LoVo (cell line): ENCODE measurements around the gene PRIMPOL.
"Not testable (repeated sequence)": the region's sequence is repeated elsewhere in the genome, so short reads cannot be mapped to it uniquely, and the experiment has no call there.

Source experiments
- DNase-seq: peaks from one replicate; pipeline ENCODE4 v3.0.0-alpha.2; 2016; ENCODE audit warnings: low spot score

PRIMPOL gene, protein sequence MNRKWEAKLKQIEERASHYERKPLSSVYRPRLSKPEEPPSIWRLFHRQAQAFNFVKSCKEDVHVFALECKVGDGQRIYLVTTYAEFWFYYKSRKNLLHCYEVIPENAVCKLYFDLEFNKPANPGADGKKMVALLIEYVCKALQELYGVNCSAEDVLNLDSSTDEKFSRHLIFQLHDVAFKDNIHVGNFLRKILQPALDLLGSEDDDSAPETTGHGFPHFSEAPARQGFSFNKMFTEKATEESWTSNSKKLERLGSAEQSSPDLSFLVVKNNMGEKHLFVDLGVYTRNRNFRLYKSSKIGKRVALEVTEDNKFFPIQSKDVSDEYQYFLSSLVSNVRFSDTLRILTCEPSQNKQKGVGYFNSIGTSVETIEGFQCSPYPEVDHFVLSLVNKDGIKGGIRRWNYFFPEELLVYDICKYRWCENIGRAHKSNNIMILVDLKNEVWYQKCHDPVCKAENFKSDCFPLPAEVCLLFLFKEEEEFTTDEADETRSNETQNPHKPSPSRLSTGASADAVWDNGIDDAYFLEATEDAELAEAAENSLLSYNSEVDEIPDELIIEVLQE

DNA sequence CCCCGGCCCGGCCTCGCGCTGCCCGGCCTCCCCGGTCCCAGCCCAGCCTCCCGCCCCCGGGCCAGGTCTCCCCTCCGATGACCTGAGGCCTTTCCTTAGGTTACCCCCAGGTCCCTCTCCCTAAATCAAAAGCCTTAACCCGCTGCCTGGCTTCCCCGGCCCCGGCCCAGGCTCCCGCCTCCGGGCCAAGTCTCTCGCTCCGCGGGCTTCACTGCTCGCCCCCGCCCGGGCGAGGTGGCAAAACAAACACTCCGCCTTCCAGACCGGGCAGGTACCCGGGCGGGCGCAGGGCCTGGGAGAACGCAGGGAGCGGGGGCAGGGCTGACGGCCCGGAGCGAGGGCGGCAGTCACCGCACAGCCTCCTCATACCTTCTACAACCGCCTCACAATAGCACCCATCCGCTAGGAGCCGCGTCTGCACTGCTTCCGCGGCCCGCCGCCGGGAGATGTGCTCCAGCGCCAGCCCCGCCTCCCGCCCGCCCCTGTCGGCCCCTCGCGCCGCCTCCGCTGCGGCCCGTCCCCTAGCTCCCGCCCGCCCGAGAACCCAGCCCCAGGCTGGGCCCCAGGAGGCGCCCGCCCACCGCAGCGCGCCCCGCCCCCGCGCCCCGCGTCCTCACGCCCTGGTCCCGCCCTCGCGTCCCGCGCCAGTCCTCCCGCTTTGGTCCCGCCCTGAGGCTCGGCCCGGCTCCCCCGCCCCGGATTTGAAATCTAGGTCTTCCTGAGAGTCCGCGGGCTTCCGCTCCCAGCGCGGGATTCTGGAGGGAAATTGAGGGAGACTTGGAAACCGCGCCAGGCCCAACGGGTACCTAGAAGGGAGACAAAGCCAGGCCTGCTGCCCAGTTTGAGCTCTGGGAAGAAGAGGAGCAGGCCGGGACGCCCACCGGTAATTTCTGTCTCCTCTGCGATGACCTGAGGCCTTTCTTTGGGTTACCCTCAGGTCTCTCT, at the start of gene PRIMPOL, which contains the start of gene CASP3:
Gene PRIMPOL, plus strand, starts transcription at position 713 of the 945 bp plus-strand sequence. CDS start 7,403 bp downstream, outside the sequence.
Gene CASP3, minus strand, starts transcription at position 422 of the 945 bp plus-strand sequence. CDS start 10,994 bp downstream, outside the sequence.
- DNase-seq: peak; percentile 88

DNA sequence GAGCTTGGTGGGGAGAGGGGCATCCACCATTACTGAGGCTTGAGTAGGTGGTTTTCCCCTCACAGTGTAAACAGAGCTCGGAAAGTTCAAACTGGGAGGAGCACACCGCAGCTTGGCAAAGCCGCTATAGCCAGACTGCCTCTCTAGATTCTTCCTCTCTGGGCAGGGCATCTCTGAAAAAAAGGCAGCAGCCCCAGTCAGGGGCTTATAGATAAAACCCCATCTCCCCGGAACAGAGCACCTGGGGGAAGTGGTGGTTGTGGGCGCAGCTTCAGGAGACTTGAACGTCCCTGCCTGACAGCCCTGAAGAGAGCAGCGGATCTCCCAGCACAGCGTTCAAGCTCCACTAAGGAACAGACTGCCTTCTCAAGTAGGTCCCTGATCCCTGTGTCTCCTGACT, 48.6 kb upstream of the PRIMPOL start:
- DNase-seq: not testable (repeated sequence)

DNA sequence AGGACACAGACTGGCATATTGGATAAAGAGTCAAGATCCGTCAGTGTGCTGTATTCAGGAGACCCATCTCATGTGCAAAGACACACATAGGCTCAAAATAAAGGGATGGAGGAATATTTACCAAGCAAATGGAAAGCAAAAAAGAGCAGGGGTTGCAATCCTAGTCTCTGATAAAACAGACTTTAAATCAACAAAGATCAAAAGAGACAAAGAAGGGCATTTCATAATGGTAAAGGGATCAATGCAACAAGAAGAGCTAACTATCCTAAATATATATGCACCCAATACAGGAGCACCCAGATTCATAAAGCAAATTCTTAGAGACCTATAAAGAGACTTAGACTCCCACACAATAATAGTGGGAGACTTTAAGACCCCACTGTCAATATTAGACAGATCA, 46.7 kb upstream of the PRIMPOL start:
- not testable (repeated sequence) for DNase-seq

DNA sequence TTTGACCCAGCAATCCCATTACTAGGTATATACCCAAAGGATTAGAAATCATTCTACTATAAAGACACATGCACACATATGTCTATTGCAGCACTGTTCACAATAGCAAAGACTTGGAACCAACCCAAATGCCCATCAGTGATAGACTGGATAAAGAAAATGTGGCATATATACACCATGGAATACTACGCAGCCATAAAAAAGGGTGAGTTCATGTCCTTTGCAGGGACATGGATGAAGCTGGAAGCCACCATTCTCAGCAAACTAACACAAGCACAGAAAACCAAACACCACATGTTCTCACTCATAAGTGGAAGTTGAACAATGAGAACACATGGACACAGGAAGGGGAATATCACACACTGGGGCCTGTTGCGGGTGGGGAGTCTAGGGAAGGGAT, 42.1 kb upstream of the PRIMPOL start:
- not testable (repeated sequence) for DNase-seq

DNA sequence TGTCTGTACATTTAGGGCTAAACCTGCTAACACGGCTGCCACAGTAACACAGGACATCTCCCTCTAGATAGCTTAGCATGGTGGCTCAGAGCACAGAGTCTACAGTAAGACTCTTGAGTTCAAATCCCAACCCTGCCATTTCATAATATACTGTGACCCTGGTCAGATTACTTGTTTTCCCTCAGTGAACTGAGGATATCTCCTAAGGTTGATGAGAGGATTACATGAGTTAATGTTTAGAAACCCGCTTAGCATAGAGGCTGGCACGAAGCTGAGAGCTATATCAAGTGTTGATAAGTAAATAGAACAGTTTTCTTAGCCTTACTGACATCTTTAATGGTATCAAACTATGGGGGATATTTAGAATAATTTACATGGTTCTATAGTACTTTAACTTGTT, 37.5 kb upstream of the PRIMPOL start:
- no peak for DNase-seq

DNA sequence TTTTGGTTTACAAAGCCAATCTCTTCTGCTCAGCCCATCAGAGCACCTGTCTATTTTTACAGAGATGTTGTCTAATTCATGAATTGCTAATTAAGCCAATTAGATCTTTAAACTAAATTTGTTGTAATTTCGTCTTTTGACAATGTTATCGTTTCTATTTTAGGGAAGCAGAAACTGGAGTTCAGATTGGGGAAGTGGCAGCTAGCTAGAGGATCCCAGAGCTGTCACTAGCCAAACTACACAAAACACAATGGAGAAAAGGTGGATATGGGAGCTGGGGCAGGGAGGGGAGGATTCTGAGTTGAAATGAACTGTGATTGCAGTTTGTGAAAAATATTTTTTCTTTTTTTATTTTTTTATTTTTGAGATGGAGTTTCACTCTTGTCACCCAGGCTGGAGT, 36.1 kb upstream of the PRIMPOL start:
- DNase-seq: no peak

DNA sequence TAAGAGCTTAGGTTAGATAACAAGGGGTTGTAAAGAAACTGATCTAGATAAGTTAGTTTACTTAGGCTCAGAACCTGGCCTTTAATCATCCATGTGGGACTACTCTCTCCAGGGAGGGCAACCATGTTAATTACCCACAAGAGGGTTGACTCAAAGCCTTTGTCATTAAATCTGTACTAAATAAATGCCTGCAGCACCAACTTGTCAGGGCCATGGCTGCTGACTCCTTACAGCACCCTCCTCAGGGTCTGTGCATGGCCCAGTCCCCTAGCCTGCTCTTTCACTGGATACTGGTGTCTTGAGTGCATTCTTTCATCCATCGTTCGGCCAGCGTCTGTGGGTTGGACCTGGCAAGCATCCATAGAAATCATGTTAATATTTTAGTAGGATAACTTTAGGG, 35.0 kb upstream of the PRIMPOL start:
- DNase-seq: no peak

DNA sequence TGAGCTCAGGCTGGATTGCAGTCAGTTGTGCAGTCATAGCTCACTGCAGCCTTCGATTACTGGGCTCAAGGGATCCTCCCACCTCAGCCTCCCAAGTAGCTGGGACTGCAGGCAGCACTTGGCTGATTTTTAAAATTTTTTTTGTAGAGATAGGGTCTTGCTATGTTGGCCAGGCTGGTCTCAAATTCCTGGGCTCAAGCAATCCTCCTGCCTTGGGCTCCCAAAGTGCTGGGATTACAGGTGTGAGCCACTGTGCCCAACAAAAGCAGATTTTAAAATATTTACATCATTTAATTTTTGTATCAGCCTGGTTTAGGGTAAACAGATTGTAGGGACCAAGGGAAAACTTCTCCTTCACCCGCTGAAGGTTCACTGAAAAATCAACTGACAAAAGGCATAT, 33.4 kb upstream of the PRIMPOL start:
- DNase-seq: not testable (repeated sequence)

DNA sequence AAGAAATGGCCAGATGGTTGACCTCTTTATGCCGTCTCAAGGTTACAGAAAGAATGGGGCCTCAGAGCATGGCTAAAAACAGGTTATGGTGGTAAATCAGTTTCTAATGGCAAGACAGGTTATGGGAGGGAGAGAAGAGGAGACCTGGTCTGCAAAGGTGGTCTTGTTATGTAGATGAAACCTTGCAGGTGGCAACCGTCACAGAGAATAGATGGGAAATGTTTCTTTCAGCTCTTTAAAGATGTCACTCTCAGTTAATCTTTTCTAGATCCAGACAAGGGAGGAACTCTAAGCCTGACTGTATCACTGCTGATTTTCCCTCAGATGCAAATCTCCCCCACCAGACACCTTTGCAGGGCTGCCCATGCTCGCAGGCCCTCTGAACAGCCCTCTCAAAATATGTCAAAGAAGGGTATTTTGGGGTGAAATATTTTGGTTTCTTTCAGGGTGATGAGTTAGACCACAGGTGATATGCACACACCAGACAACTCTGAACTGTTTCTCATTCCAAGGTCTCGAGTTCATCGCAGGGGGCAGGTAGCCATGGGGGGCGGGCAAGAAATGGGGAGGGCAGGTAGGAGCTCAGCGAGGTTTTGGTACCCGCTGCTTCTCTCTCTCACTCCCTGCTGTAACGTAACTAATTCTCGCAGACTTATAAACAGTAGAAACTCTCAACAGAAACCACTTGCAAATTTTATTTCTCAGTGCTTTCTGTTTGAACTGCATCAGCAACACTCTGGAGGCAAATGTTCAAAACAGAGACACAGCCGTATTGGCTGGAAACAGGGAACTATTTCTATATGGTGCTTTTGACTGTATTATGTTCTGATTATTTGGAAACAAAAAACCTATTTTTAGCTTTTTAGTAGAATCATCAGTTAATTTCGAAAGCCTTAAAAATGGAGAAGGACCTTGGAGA, 32.6 kb upstream of the PRIMPOL start:
- no peak for DNase-seq

DNA sequence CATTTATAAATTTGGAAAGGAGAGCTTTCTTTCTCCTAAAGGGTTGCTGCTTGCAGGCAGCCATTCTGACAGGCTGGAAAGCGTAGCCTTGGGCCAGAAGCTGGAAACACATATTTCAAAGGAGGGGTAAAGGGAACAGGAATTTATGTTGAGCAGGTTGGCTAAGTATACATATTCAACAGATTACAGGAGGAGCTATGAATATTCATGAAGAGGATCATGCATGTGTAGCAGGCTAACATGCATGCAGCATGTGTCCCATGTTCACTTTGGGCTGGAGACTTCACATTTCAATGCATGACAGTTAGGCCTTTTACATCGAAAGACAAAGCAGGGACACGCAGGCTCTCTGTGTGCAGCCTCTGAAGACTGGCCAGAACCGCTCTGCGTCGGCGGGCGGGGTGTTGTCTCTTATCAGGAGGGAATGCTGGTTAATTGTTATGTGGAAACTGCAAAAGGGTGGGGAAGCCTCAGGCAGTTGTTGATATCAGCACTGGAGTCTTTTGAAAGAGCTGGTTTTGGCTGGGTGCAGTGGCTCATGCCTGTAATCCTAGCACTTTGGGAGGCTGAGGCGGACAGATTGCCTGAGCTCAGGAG, 31.8 kb upstream of the PRIMPOL start:
- no peak for DNase-seq

DNA sequence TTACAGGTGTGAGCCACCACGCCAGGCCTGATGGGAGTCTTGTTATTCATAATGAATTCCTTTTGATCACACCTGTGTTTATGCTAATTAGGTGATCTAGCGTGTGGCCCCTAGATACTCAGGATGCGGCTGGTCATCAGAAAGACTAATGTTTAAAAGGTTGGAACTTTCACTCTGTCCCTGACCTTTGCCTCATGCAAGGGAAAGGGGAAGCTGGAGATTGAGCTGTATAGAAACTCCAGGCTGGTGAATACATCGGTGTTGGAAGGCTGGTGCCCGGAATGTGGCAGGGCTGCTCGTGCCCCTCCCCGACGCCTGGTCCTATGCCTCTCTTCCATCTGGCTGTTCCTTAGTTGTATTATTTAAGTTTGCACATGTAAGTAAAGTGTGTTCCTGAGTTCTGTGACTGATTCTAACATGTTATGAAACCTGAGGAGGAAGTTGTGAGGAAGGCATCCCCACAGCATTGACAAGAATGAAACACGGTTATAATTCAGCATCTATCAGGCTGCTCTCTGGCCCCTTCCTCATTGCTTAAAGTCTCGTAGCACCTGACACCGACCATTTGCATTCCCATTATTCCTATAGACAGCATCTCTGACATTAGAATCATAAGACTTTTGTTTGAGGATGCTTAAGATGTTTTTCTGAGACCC, 29.2 kb upstream of the PRIMPOL start:
- DNase-seq: no peak

DNA sequence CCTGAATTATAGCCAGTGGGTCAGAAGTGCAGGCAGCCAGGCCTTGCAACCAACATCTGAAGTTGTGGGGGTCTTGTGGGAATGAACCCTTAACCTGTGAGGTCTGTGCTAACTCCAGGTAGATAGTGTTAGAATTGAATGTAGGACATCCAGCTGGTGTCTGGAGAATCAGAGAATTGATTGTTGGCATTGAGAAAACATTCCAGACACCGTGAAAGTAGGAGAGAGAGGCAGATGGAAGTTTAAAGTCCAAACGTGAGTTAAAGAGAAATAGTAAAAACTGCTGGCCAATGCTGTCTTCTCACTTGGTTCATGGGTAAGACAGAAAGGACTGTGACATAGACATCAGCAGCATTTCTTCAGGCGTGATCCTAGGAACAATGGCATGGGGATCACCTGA, 28.0 kb upstream of the PRIMPOL start:
- DNase-seq: no peak

DNA sequence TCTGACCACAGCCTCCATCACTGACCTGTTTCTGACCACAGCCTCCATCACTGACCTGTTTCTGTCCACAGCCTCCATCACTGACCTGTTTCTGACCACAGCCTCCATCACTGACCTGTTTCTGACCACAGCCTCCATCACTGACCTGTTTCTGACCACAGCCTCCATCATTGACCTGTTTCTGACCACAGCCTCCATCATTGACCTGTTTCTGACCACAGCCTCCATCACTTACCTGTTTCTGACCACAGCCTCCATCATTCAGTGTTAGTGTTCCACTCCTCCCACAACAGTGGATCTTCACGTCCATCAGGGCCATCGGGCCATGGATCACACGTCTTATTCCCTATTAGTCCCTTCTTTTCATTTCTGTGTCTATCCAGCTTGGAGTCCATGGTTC, 25.0 kb upstream of the PRIMPOL start:
- not testable (repeated sequence) for DNase-seq

DNA sequence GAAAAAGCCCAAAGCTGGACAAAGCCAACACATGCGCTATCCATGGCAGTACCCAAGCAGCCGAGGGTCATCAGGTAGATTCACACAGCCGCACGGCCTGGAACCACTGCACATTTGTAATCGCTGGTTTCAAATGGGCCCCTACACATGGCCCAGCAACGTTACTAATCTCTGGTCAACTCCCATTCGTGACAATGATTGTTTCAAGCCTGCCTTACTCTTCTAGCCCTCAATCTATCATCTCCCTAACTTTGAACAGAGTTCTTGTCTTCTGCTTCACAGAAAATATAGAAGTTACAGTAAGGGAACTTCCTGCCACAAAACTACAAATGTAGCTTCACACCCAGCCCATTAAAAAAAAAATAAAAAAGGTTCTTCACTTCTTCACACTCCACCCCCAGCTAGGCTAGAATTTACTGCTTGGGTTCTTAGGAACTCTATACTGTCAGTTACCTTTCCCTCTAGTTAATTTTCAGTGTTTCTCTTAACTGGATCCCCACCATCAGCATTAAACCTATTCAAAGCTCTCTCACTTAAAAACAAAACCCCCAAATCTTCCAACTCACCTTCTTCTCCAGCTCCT, 24.5 kb upstream of the PRIMPOL start:
- no peak for DNase-seq

DNA sequence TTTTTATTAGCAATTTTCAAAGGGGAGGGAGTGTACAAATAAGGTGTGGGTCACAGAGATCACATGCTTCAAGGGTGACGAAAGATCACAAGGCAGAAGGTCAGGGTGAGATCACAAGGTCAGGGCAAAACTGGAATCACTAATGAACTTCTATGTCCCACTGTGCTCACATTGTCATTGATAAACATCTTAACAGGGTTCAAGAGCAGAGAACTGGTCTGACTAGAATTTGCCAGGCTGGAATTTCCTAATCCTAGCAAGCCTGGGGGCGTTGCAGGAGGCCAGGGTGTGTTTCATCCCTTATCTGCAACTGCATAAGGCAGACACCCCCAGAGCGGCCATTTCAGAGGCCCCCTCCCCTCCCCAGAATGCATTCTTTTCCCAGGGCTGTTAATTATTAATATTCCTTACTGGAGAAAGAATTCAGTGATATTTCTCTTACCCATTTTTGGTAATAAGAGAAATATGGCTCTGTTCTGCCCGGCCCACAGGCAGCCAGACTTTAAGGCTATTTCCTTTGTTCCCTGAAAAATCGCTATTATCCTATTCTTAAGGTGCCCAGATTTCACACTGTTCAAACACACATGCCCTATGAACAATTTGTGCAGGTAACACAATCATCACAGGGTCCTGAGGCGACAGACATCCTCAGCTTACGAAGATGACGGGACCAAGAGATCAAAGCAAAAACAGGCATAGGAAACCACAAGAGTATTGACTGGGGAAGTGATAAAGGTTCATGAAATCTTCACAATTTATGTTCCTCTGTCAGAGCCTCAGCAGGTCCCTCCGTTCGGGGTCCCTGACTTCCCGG, 23.5 kb upstream of the PRIMPOL start:
- DNase-seq: not testable (repeated sequence)

DNA sequence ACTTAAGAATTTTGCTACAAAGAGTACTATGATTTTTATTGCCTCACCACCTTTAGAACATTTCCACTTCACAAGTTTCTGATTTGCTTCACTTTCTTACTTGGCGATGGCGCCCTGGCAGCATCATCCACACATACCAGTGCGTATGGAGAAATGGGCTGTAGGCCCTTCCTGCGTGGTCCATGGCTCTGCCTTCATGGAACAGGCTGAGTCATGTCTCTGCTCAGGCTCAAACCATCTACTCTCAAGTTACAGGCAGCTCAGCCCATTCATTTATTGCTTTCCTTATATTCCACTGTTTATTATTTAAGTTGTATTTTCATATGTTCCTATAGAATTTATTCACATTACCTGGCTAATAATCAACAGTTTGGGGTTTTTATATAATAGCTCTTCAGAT, 21.4 kb upstream of the PRIMPOL start:
- no peak for DNase-seq

DNA sequence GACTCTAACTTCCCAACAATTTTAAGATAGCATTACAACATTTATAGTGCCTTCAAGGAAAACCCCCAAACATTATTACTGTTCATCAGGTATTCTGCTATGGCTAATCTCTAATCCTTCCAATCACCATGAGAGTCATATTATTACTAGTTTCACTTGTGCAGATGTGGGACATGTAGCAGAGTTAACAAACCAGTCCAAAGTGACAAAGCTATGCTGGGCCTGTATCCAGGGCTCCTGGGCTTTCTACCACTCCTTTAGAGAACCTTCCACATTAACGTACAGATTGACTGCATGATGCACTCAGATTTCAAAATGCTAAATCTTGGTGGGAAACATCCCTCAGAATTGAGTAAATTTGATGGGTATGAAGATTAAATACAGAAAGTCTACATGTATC, 16.7 kb upstream of the PRIMPOL start:
- no peak for DNase-seq

DNA sequence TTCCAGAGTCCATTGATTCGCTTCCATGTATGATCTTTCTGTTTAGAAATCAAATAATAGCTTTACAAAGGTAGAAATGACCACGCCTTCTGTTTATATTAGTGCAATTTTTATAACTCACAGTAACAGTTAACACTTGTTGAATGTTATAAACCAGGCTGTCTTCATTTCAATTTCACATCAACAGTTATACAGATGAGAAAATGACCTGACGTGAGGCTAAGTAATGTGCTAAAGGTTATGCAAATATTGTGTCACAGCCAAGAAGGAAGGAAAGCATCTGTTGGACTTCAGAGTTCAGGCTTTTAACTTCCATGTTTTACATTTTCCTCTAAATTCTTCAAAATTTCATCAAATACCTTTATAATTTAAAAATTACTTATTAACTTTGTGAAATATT, 14.2 kb upstream of the PRIMPOL start:
- DNase-seq: no peak

DNA sequence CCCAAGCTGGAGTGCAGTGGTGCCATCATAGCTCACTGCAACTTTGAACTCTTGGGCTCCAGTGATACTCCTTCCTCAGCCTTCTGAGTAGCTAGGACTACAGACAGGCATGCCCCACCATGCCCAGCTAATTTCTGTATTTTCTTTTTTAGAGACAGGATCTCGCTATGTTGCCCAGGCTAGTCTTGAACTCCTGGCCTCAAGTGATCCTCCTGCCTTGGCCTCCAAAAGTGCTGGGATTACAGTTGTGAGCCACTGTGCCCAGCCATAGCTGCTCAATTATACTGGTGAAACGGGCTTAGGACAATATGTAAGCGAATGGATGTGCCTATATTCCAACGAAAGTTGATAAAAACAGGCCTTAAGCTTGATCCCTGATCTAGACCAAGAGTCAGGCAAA, 13.4 kb upstream of the PRIMPOL start:
- no peak for DNase-seq
